Activated T-helper 2 cell treated with anti-CD3 and anti-CD28 coated beads, Interferon-gamma antibody, Interleukin-2, Interleukin-4, amounts not matched to agents 10 μg/mL and 5 μg/mL and 100 μg/mL, durations not matched to agents 14 hours and 24 hours and 36 hours (primary cell): ENCODE results near the gene WNT8B. TPM values are rescaled to one million over a fixed set of nuclear protein-coding genes. Genes with fewer than 3 reads are reported as not detected.
A peak's percentile ranks its signal among the peaks of the same experiment; 100 is the strongest.

ENCODE experiments used
- DNase-seq: peaks from one replicate; pipeline ENCODE4 v3.0.0; 2021; ENCODE audit warnings: low spot score
- H3K27ac Mint-ChIP-seq: one replicate; pipeline ENCODE4 v1.8.0; 2021; ENCODE audit warnings: mixed read lengths
- H3K27me3 Mint-ChIP-seq: one replicate; pipeline ENCODE4 v1.8.0; 2021; ENCODE audit warnings: low read depth, mixed read lengths
- H3K36me3 Mint-ChIP-seq: one replicate; pipeline ENCODE4 v1.8.0; 2021; ENCODE audit warnings: low read depth, mixed read lengths
- H3K4me1 Mint-ChIP-seq: one replicate; pipeline ENCODE4 v1.8.0; 2021; ENCODE audit warnings: low read depth, mixed read lengths
- H3K4me3 Mint-ChIP-seq: one replicate; pipeline ENCODE4 v1.8.0; 2021; ENCODE audit warnings: low read depth, mild to moderate bottlenecking, moderate library complexity, mixed read lengths
- H3K9me3 Mint-ChIP-seq: one replicate; pipeline ENCODE4 v1.8.0; 2021; ENCODE audit warnings: mixed read lengths
- intact Hi-C: fragments of 100-400 bp; cut with micrococcal nuclease; formaldehyde crosslinking; loops from one replicate; pipeline ENCODE4 v1.15.1; 2023
- total RNA-seq: library from RNA; stranded (reverse); gene quantifications from 2 replicates; pipeline ENCODE4 v1.2.3, GENCODE V29; 2022

Gene WNT8B
- total RNA-seq, 1 donor from 2014 or later, result 0.21 TPM

GRCh38 chr10:100528123-100528886 lies 65.5 kb downstream of the WNT8B start:
- H3K36me3 Mint-ChIP-seq, result peaks cover 54% of the 10 kb centered on the region
- no peaks in the 10 kb centered on the region for H3K27me3 Mint-ChIP-seq
- intact Hi-C loops, result loop anchor here (1.0 to 5.0 kb wide), 4 partner anchors 10 to 241 kb away; partner anchors contain the start of gene BLOC1S2
- peak overlapping the region; percentile 95 for H3K27ac Mint-ChIP-seq
- H3K9me3 Mint-ChIP-seq, result no peaks in the 10 kb centered on the region
- DNase-seq, result no peak
- H3K4me3 Mint-ChIP-seq, result peak overlapping the region; percentile 89
- peaks cover 24% of the 10 kb centered on the region for H3K4me1 Mint-ChIP-seq

- no peaks in the 10 kb centered on the region for H3K9me3 Mint-ChIP-seq
- H3K4me1 Mint-ChIP-seq, result peaks cover 21% of the 10 kb centered on the region
- H3K27me3 Mint-ChIP-seq, result no peaks in the 10 kb centered on the region
- intact Hi-C loops, result loop anchor here (1.0 to 5.0 kb wide), 4 partner anchors 11 to 242 kb away; partner anchors contain the start of gene BLOC1S2
- H3K36me3 Mint-ChIP-seq, result peaks cover 48% of the 10 kb centered on the region
- peak overlapping the region; percentile 89 for H3K4me3 Mint-ChIP-seq
- H3K27ac Mint-ChIP-seq, result peak overlapping the region; percentile 95
- no peak for DNase-seq
These were observed 66.2 kb downstream of the WNT8B start for GRCh38 chr10:100528921-100529474.

- Mint-ChIP-seq H3K27ac (peak within 1 kb of the TSS; percentile 95), H3K36me3 (peaks cover 42% of the 10 kb centered on the region)
- intact Hi-C loops, result loop anchor here (5.0 kb wide), 2 partner anchors 157 to 242 kb away; partner anchors contain the start of gene BLOC1S2
These were observed 66.9 kb downstream of the WNT8B start, which contains the start of gene NDUFB8 for GRCh38 chr10:100529475-100530298. TSS of gene NDUFB8 (minus strand) at chr10:100529871. CDS start at chr10:100529851, 20 bp downstream.

GRCh38 chr10:100531761-100532160 lies 69.0 kb downstream of the WNT8B start:
- H3K4me3 Mint-ChIP-seq, result no peak overlapping the region
- DNase-seq, result no peak
- no peaks in the 10 kb centered on the region for H3K27me3 Mint-ChIP-seq
- H3K4me1 Mint-ChIP-seq, result peaks cover 25% of the 10 kb centered on the region
- H3K36me3 Mint-ChIP-seq, result peaks cover 21% of the 10 kb centered on the region
- no peak overlapping the region for H3K27ac Mint-ChIP-seq
- H3K9me3 Mint-ChIP-seq, result no peaks in the 10 kb centered on the region
- intact Hi-C loops, result no loop called here

More at GRCh38 chr10:100529475-100530298, 66.9 kb downstream of the WNT8B start, which contains the start of gene NDUFB8:
- DNase-seq, result peak; percentile 83
- no peaks in the 10 kb centered on the region for H3K9me3 Mint-ChIP-seq
- H3K4me3 Mint-ChIP-seq, result peak within 1 kb of the TSS; percentile 89
- no peaks in the 10 kb centered on the region for H3K27me3 Mint-ChIP-seq
- H3K4me1 Mint-ChIP-seq, result peaks cover 22% of the 10 kb centered on the region

Other genes starting within 250 kb of the WNT8B start
- gene CHUK, start 233.4 kb upstream of the WNT8B start, total RNA-seq, result 31.2 and 33.1 TPM in 2 replicates
- 41.4 and 44.7 TPM in 2 replicates for gene CWF19L1, start 195.4 kb upstream of the WNT8B start, total RNA-seq
- gene BLOC1S2, start 176.3 kb upstream of the WNT8B start, total RNA-seq, result 49.1 and 56.3 TPM in 2 replicates
- not detected in 2 replicates for gene PKD2L1, start 132.8 kb upstream of the WNT8B start, total RNA-seq
- gene SCD, start 115.8 kb upstream of the WNT8B start, total RNA-seq, result 273 and 278 TPM in 2 replicates
- 57.4 and 60.6 TPM in 2 replicates for gene SEC31B, start 56.9 kb downstream of the WNT8B start, total RNA-seq
- 278 and 283 TPM in 2 replicates for gene NDUFB8, start 66.9 kb downstream of the WNT8B start, total RNA-seq
- 46.7 and 47.9 TPM in 2 replicates for gene HIF1AN, start 72.9 kb downstream of the WNT8B start, total RNA-seq